Progenitor cell of endocrine pancreas (in vitro differentiated cells): Measurements from ENCODE around the gene KRCC1. TPM values are rescaled to one million over a fixed set of nuclear protein-coding genes. Genes with fewer than 3 reads are reported as not detected.

Experiments
- DNase-seq: peaks from one replicate; pipeline ENCODE4 v3.0.0; 2021; ENCODE audit warnings: low spot score; ENCODE audit not compliant: unreplicated experiment
- H3K27ac Mint-ChIP-seq: 2 replicates; pipeline ENCODE4 v1.8.0; 2021; ENCODE audit warnings: mild to moderate bottlenecking, moderate library complexity, mixed read lengths
- H3K27me3 Mint-ChIP-seq: 2 replicates; pipeline ENCODE4 v1.8.0; 2021; ENCODE audit warnings: mixed read lengths
- H3K36me3 Mint-ChIP-seq: 2 replicates; pipeline ENCODE4 v1.8.0; 2022; ENCODE audit warnings: mixed read lengths; ENCODE audit not compliant: insufficient read depth
- H3K4me1 Mint-ChIP-seq: 2 replicates; pipeline ENCODE4 v1.8.0; 2021; ENCODE audit warnings: low read depth, mixed read lengths
- H3K4me3 Mint-ChIP-seq: 2 replicates; pipeline ENCODE4 v1.8.0; 2021; ENCODE audit warnings: low read depth, mild to moderate bottlenecking, moderate library complexity, mixed read lengths
- H3K9me3 Mint-ChIP-seq: 2 replicates; pipeline ENCODE4 v1.8.0; 2021; ENCODE audit warnings: low read depth, mixed read lengths
- CTCF ChIP-seq: fragments of 200-600 bp; sonication (generic); IDR thresholded peaks from one replicate; pipeline ENCODE4 v1.5.0; 2021; ENCODE audit warnings: antibody characterized with exemption, mild to moderate bottlenecking; ENCODE audit not compliant: unreplicated experiment
- total RNA-seq: library from RNA; stranded (reverse); gene quantifications from 2 replicates; pipeline ENCODE4 v1.2.1, GENCODE V29; 2021

The KRCC1 gene
- total RNA-seq, 1 donor from 2014 or later, result 16.2 TPM

- DNase-seq, result no peak
- Mint-ChIP-seq H3K27me3 (no peaks in the 10 kb centered on the region), H3K9me3 (no peaks in the 10 kb centered on the region), H3K27ac (no peak overlapping the region), H3K4me1 (peaks cover 5% of the 10 kb centered on the region), H3K36me3 (no peaks in the 10 kb centered on the region), H3K4me3 (no peak overlapping the region)
- no peak for TF ChIP-seq CTCF
These were observed 23.1 kb upstream of the KRCC1 start for GRCh38 chr2:88078643-88079172.

GRCh38 chr2:88077080-88077479, 21.5 kb upstream of the KRCC1 start:
- Mint-ChIP-seq H3K9me3 (no peaks in the 10 kb centered on the region), H3K27ac (no peak overlapping the region), H3K4me1 (peaks cover 2% of the 10 kb centered on the region), H3K4me3 (no peak overlapping the region), H3K36me3 (no peaks in the 10 kb centered on the region), H3K27me3 (no peaks in the 10 kb centered on the region)
- no peak for TF ChIP-seq CTCF
- DNase-seq, result no peak

- H3K4me1 Mint-ChIP-seq, result no peaks in the 10 kb centered on the region
- H3K9me3 Mint-ChIP-seq, result no peaks in the 10 kb centered on the region
- H3K27ac Mint-ChIP-seq, result no peak overlapping the region
- no peak for DNase-seq
- H3K4me3 Mint-ChIP-seq, result no peak overlapping the region
- no peaks in the 10 kb centered on the region for H3K36me3 Mint-ChIP-seq
- TF ChIP-seq CTCF, result no peak
- H3K27me3 Mint-ChIP-seq, result no peaks in the 10 kb centered on the region
These were observed 19.3 kb upstream of the KRCC1 start for GRCh38 chr2:88074854-88075292.

- TF ChIP-seq CTCF, result no peak
- DNase-seq, result no peak
- H3K4me1 Mint-ChIP-seq, result peaks cover 2% of the 10 kb centered on the region
- H3K27ac Mint-ChIP-seq, result no peak overlapping the region
- H3K4me3 Mint-ChIP-seq, result no peak overlapping the region
- no peaks in the 10 kb centered on the region for H3K9me3 Mint-ChIP-seq
- H3K36me3 Mint-ChIP-seq, result no peaks in the 10 kb centered on the region
- no peaks in the 10 kb centered on the region for H3K27me3 Mint-ChIP-seq
These were observed 18.6 kb upstream of the KRCC1 start for GRCh38 chr2:88074150-88074549.

GRCh38 chr2:88071365-88071764, 15.8 kb upstream of the KRCC1 start:
- no peaks in the 10 kb centered on the region for H3K36me3 Mint-ChIP-seq
- H3K4me1 Mint-ChIP-seq, result peaks cover 6% of the 10 kb centered on the region
- TF ChIP-seq CTCF, result no peak
- no peaks in the 10 kb centered on the region for H3K9me3 Mint-ChIP-seq
- peak overlapping the region; percentile 29 for H3K27ac Mint-ChIP-seq
- H3K4me3 Mint-ChIP-seq, result no peak overlapping the region
- no peak for DNase-seq
- H3K27me3 Mint-ChIP-seq, result no peaks in the 10 kb centered on the region
